NCI-H187 treated with DMSO at 0.1 percent for 48 hours (cell line): ENCODE results near the gene GPR31.
"Not testable (repeated sequence)": the region's sequence is repeated elsewhere in the genome, so short reads cannot be mapped to it uniquely, and the experiment has no call there.

ENCODE experiments used
- DNase-seq: peaks from one replicate; lab custom pipeline; 2025; lab: John Stamatoyannopoulos, UW

The GPR31 gene

GRCh38 chr6:167167699-167168098 lies 9.9 kb upstream of the GPR31 start:
- not testable (repeated sequence) for DNase-seq

GRCh38 chr6:167165858-167166471 lies 8.2 kb upstream of the GPR31 start:
- no peak for DNase-seq

GRCh38 chr6:167164261-167164660 lies 6.5 kb upstream of the GPR31 start:
- no peak for DNase-seq

GRCh38 chr6:167163476-167164011 lies 5.8 kb upstream of the GPR31 start:
- DNase-seq = no peak

GRCh38 chr6:167162591-167162990 lies 4.8 kb upstream of the GPR31 start:
- DNase-seq = no peak

- no peak for DNase-seq
Observed at GRCh38 chr6:167161851-167162467, 4.2 kb upstream of the GPR31 start.

GRCh38 chr6:167157414-167157813 lies 366 bp downstream of the GPR31 start:
- DNase-seq = no peak

- DNase-seq = no peak
Observed at GRCh38 chr6:167154895-167155294, 2.9 kb downstream of the GPR31 start.

GRCh38 chr6:167154291-167154690 lies 3.5 kb downstream of the GPR31 start:
- no peak for DNase-seq

- no peak for DNase-seq
Observed at GRCh38 chr6:167153521-167153959, 4.2 kb downstream of the GPR31 start.

- no peak for DNase-seq
Observed at GRCh38 chr6:167152862-167153261, 4.9 kb downstream of the GPR31 start.

- DNase-seq = no peak
Observed at GRCh38 chr6:167151648-167152047, 6.1 kb downstream of the GPR31 start.

- no peak for DNase-seq
Observed at GRCh38 chr6:167150941-167151549, 6.7 kb downstream of the GPR31 start.

GRCh38 chr6:167148997-167149396 lies 8.8 kb downstream of the GPR31 start:
- DNase-seq = no peak

- no peak for DNase-seq
Observed at GRCh38 chr6:167148021-167148420, 9.8 kb downstream of the GPR31 start.

- no peak for DNase-seq
Observed at GRCh38 chr6:167146977-167147376, 10.8 kb downstream of the GPR31 start.

- no peak for DNase-seq
Observed at GRCh38 chr6:167146135-167146534, 11.6 kb downstream of the GPR31 start.

- DNase-seq = no peak
Observed at GRCh38 chr6:167145461-167145860, 12.3 kb downstream of the GPR31 start.

GRCh38 chr6:167143041-167143440 lies 14.7 kb downstream of the GPR31 start:
- DNase-seq = no peak

GRCh38 chr6:167142433-167142761 lies 15.4 kb downstream of the GPR31 start:
- DNase-seq = no peak

GRCh38 chr6:167141667-167142432 lies 15.9 kb downstream of the GPR31 start:
- no peak for DNase-seq

GRCh38 chr6:167140589-167141474 lies 16.9 kb downstream of the GPR31 start:
- no peak for DNase-seq
